G401.6 (cell line): Measurements from ENCODE around the gene UNG.

Source experiments
- FAIRE-seq: peaks from 2 replicates; lab custom pipeline; 2012; peaks lifted over from hg19 to GRCh38; lab: Jason Lieb, UNC

Gene UNG

DNA sequence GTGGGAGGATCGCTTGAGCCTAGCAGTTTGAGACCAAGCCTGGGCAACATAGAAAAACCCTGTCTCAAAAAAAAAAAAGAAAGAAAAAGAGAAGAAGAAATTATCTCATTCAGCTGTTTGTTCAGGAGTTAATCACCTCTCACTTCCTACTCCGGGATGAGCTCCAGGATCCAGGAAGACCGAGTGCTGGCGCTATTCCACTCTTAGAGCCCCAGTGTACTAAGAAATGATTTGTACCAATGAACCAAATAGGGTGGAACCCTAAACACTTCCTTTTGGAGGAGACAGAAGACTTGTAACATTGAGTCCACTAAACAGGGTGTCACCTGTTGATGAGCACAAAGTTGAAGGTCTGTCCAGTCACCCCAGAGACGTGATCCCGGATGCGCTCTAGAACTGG, 7.7 kb upstream of the UNG start:
- FAIRE-seq: no peak

DNA sequence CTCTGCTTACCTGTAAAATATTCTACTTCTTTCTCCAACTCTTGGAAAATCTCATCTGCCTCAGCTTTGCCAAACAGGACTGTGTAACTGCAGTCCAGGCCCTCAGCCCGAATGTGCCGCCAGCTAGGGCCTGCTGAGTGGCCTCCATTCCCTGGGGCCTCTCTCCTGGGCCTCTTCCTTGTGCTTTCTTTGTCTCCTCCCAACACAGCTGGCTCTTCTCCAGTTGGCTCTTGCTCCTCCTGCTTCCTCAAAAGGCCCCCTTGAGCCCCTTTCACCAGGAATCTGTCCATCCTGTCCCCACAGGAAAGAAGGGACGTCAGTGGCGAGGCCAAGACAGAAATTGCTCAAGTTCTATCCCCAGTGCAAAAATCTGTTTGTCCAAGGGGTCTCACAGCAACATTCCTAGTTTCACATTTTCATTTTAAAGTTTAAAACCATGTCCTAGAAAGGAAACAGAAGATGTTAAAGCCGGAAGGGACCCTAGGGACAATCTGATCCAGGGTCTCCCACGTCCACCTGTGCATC, 4.8 kb upstream of the UNG start:
- FAIRE-seq: no peak

DNA sequence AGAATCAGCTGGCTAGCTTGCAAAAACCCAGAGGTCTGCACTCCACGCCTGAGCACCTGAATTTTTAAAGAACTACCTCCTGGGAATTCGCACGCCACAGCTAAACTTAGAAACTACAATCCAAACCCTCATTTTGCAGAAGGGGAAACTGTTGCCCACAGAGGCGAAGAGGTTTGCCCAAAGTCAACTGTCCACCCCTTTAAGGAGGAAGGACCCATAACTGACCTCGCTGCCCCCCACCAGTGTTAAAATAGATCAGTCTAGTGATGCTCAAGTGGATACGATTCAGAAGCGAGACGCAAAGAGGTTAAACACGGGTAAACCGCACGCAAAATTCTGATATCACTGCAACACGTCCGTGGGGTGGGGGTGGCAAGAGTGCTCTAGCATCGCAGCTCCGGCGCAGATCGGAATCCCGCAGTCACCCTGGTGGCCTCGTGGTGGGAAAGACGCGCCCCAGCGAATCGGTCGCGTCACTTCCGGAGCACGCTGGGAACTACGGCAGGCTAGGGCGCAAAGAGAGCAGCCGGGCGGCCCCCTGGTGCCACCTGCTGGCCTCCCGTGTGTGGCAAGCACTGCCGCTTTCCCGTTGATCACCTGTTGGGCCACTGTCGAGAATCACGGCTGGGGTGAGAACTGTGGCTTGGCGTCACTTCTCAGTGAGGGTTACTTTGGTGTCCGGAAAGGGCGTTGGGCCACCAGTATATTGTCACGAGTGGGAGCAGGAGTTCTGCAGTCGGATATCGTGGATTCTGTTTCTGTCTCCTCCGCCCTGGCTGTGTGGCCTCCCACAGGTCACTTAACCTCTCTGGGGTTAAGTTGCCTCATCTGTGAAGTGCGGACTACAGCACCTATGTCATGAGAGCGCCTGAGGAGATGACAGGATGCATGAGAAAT, 4.1 kb upstream of the UNG start, which contains the start of gene ALKBH2:
Gene ALKBH2 (minus strand): TSS at position 451 of the 897 bp plus-strand sequence. CDS start 686 bp downstream, outside the sequence.
- peak; percentile 74 for FAIRE-seq

DNA sequence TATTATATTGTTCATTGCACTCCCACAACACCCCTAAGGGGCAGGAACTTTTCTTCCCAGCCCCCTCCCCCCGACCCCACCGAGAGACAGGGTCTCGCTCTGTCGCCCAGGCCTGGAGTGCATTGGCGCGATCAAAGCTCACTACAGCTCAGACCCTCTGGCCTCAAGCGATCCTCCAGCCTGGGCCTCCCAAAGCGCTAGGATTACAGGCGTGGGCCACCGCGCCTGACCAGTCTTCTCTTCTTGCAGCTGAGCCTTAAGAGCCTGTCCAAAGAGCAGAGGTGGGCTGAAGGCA, 310 bp upstream of the UNG start:
- FAIRE-seq: no peak

DNA sequence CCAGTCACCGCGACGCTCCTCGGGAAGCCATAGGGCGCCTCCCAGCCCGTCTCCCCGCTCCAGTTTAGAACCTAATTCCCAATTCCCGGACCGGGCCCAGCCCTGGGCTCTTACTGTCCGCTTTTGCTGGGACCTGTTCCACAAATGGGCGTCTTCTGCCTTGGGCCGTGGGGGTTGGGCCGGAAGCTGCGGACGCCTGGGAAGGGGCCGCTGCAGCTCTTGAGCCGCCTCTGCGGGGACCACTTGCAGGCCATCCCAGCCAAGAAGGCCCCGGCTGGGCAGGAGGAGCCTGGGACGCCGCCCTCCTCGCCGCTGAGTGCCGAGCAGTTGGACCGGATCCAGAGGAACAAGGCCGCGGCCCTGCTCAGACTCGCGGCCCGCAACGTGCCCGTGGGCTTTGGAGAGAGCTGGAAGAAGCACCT, 797 bp downstream of the UNG start:
- FAIRE-seq: no peak

DNA sequence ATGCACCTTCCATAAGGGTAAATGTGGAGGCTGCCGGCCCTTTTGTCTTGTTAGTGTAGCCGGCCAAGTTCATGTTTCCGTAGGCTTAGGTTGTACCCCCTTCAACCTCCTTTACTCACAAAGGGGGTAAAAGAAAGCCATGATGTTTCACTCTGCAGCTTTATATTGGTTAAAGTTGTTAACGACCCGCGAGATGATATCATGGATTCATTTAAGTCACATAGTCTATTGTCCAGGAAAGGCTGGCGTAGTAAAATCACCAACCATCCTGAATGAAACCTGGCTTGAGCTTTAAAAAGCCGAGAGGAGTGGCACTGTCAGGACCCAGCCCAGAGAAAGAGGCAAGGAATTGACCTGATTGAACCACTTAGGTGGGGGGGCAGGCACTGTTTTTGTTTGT, 1.3 kb downstream of the UNG start:
- FAIRE-seq: no peak

DNA sequence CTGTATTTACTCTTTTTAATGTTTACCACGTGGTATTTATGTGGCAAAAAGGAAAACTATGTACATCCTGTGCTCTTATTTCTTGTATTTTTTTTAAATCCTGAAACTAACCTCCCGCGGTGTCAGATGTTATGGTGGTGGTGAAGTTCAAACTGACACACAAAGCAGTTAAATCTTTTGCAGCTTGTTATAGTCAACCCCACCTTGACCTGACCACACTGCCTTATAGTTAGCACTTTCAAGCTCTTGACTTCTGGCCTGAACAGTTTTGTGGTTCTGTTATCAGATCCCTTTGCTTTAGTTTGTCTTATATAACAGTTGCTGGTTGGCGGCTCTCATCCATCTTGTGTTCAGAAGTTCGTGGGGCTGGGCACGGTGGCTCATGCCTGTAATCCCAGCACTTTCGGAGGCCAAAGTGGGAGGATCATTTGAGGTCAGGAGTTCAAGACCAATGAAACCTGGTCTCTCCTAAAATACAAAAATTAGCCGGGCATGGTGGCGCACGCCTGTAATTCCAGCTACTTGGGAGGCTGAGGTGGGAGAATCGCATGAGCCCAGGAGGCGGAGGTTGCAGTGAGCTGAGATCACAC, 2.1 kb downstream of the UNG start:
- no peak for FAIRE-seq

DNA sequence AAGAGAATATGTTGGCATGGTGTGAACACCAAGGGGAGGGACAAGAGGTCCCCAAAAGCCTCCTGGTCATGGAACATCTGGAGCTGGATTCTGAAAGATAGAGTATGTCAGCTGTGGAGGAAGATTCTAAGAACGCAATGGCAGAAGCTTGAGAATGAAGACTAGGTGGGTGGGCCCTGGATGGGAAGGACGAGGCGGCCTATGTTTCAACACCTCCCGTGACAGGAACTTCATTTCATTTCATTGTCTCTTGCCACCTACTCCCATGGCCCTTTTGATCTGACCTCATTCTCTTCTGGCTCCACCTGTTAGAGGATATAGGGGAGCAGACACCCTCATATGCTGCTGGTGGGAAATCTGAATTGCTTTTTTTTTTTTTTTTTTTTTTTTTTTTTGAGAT, 3.3 kb downstream of the UNG start:
- no peak for FAIRE-seq

DNA sequence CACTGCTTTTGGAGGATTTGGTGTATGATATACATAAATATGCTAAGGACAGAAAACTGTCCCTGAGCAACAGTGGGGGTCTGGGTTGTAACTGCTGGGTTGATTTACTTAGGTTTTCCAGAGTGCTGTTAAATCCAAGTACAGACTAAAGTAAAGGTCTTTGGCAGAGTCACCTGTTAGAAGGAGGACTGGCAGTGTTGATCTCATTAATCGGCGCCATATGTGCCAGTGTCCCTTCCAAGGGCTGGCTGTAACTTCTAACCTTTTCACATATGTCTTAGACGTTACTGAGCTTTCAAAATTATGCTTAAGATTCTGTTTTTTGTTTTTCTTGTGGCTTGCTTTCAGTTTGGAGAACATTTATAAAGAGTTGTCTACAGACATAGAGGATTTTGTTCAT, 5.1 kb downstream of the UNG start:
- FAIRE-seq: no peak

DNA sequence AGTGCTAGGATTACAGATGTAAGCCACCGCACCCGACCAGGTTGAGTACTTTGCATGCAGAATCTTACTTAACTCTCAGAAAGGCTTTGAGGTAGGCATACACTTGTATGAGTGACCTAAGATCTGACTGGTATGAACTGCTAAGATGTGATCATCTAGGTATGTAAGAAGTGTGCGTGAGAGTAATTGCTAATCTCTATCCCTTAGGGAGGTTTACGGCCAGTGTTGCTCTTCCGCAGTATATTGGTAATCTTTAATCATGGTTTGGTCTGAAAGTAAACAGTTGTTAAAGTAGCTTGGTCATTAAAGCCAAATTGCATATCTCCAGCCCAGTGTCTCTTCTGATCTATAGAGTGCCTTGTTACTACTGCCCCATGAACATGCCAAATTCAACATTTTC, 7.8 kb downstream of the UNG start:
- FAIRE-seq: no peak

DNA sequence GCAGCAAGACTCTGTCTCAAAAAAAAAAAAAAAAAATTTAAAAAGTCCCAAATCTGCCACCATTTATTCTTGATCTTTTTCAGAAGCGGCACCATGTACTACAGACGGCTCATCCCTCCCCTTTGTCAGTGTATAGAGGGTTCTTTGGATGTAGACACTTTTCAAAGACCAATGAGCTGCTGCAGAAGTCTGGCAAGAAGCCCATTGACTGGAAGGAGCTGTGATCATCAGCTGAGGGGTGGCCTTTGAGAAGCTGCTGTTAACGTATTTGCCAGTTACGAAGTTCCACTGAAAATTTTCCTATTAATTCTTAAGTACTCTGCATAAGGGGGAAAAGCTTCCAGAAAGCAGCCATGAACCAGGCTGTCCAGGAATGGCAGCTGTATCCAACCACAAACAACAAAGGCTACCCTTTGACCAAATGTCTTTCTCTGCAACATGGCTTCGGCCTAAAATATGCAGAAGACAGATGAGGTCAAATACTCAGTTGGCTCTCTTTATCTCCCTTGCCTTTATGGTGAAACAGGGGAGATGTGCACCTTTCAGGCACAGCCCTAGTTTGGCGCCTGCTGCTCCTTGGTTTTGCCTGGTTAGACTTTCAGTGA, 12.5 kb downstream of the UNG start:
- FAIRE-seq: no peak

DNA sequence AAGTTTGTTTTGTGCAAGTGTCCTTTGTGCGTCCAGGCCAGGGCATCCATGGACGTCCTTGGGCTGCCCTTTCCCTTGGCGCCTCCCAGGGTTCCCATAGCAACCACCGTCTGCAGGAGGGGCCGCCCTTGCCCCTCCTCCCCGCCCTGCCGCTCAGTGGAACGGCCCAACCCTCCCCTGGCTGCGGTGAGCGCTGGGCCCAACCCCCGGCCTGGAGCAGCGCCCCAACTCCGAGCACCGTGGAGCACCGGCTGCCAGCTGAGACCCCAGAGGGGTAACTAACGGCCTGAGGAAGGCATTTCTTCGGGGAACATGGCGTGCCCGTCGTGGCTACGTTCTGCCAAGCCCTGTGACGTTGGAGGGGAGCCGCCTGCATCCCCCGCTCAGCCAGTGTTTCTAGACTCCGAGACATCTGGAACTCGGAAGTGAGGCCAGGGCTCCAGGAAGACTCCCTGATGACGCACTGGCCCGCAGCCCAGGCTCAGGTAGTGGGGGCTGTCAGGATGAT, 13.6 kb downstream of the UNG start:
- peak; percentile 49 for FAIRE-seq

DNA sequence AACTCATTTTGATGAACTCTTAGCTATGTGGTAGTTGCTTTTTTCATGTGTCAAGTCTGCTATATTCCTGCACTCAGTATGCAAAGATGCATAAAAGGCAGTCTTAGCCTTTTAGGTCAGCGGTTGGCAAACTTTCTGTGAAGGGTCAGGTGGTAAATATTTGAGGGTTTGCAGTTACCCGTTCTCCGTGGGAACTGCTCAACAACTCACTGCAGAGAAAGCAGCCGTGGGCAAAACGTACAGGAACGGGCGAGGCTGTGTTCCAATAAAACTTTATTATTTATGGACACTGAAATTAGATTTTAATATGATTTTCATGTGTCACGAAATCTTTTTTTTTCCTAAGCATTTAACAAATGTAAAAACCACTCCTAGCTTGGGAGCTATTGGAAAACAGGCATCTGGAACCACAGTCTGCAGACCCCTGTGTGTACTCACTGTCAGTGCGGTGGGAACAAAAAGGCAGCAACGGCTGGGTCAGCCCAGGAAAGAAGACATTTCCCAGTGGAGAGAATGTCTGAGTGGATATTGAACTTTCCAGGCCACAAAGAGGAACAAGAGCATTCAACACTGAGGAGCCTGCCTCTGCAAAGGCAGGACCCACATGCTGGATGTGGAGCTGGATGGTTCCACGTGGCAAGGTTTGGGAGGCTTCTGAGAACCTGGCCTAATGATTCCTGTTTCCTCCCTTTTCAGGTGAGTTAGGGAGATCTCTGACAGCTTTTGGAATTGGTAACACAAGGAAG, 15.5 kb downstream of the UNG start:
- FAIRE-seq: no peak

DNA sequence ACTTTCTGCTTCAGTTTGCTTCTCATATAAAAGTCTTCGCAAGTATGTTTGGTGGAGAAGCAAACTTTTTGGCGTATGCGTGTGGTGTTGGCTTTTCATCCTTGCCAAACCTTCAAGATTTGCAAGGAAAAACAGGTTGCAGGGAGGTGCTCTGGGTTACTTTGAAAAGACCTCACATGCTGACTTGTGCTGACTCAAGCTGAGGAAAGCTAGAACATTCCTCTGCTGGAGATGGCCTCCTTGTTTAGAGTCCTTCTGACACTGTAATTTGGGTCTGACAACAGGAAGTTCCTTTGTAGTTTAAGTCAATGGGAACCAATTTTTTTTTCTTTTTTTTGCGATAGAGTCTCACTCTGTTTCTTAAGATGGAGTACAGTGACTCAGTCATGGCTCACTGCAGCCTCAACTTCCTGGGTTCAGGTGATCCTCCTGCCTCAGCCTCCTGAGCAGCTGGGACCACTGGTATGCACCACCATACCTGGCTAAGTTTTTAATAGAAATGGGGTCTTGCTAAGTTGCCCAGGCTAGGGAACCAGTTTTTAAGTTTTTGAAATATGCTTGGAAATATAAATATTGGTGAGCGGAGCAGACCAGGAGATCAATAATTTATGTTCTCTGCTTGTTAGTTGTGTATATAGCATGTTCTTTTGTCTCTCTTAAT, 16.4 kb downstream of the UNG start:
- FAIRE-seq: no peak

DNA sequence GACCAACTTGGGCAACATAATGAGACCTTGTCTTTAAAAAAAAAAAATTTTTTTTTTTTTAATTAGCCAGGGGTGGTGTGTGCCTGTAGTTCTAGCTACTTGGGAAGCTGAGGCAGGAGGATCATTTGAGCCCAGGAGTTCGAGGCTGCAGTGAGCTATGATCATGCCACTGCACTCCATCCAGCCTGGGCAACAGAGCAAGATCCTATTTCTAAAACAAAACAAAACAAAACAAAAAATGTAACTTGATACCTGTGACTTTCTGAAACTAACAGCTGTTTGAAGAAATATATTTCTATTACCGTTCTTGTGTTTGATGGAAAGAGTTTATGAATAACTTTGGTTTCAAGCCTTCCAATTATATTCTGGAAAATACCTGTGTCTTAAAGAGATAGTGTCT, 17.2 kb downstream of the UNG start:
- FAIRE-seq: no peak

DNA sequence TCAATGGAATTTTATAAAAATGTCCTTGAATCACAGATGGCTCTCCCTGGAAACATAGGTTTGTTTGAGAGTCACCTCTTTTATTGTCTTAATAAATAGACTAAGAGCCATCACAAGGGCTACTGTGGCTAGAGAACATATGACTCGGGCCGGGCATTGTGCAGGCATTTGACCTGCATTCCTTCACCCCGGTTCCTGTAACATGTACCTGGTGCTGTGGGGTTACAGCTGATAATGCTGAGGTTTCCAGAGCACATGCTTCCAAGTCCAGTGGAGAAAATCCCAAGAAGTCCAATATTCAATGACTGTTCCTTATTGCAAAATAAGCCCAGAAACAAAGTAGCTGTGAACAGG, 18.0 kb downstream of the UNG start:
- FAIRE-seq: no peak

DNA sequence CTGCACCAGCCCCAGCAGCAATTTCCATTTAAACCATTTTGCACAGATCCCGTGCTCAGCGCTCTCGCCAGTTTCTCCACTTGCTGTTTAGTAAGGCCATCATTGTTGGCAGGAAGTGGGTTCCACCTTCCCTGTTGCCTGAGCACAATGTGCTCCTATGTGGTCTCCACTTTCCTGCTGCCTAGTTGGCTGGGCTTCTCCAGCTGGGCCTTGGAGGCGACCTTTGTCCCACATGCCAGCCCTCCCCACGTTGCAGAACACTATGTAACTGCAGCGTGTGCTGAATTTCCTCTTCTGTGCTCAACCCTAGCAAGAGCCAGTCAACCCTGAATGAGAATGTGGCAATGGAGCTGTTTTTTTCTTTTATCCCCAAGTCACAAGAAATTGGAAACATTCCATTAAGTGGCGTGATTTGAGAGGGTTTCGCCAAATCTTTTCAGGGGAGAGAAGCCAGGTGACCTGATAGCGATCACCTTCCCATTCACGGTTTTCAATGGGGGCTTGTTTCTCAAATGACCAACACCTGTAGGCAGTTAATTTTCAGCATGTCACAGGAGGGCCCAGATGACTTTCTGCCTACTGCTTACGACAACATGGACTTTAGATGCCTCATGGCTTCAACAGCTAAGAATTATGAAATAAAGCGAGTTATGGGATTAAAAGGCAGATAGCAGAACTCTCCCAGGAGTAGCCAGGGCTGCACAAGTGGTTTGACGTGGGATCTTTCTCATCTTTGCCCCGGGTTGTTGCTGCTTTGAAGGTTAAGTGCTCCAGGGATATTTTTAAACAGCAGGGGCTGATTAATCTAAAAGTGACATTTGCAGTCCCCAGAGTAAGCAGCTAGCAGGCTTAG, 18.6 kb downstream of the UNG start, which contains the start of gene ACACB:
Gene ACACB (plus strand): TSS at position 830 of the 853 bp plus-strand sequence. CDS start 22,819 bp downstream, outside the sequence.
- no peak for FAIRE-seq

DNA sequence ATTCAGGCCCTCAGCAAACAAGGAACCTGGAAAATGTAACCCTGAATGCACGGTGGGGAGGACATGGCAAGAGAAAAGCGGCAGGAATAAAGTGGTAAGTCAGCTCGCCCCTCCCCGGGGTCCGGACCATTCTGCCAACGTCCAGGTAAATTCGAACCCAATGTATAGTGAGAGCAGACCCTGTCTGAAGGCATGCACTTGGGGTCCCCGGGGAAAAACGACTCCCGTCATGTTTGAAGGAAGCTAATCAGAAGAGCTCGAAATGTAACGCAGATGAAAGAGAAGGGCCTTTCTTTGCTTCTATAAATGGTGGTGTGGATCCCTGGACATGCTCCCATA, 19.2 kb downstream of the UNG start:
- no peak for FAIRE-seq

DNA sequence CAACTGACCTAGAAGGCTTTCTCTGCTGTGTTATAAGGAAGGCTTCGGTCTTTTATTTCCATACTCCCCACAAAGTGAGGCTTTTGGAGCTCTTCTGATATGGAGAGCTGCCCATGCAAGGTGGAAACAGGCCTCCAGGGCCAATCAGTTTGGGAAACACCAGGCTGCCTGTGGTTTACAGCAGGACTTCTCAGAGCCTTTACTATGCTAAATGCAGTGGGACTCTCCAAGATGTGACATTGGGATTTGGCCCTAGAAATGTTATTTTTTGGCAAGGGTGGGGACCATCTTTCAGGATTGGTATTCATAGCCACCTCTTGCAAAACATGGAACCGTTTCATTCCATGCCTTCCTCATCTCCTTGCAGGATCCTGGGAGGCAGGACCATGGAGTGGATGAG, 22.7 kb downstream of the UNG start:
- no peak for FAIRE-seq

DNA sequence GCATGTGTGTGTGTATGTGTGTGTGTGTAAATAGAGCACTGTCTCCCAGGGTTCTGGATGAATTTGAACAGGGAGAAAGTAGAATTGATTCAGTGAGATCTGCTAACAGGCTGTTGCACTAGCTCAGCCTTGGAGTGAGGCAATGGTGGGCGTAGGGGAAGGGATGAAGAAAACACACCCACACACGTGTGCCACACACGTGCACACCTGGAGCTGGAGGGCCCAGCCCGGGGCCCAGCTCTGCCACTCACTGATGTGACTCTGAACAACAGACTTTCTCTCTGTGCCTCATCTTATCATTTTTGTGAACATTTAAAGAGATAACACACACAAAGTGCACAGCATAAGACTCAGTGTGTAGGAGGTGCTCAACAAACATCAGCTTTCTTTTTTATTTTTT, 23.2 kb downstream of the UNG start:
- FAIRE-seq: no peak

DNA sequence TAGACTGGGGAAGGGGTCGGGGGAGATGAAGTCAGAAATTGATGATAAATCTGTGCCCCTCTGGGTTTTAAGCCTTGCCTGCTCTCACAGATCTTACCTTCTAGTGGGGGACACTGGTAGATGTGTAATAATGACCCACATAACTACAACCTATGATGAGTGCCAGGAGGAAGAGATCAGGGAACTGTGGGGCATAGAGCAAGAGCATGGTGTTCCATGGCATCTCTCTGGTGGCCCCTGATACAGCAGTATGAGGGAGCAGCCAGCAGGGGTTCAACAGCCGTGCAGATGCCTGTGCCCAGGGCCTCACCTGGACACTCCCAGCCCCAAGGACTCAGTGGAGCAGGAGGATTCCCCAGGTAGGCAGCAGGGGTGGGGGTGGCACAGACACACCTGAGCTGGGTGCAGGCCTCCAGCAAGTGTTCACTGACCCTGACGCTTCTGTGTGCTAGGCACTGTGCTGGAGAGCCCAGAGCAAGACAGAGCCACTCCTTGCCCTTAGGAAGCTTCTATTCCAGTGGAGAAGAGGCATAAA, 24.0 kb downstream of the UNG start:
- FAIRE-seq: no peak
